HEK293 (cell line): ENCODE results near the gene INSL4.

Experiments
- CTCF ChIA-PET: fragments of 350-600 bp; formaldehyde crosslinking; extraction: SDS; loops from one replicate; lab custom pipeline; 2021; ENCODE audit warnings: antibody characterized with exemption; lab: Yijun Ruan, JAX
- POLR2A ChIA-PET: fragments of 300-600 bp; formaldehyde crosslinking; extraction: SDS; loops from one replicate; lab custom pipeline; 2020; ENCODE audit warnings: antibody characterized with exemption, inconsistent platforms; lab: Yijun Ruan, JAX
- H3K27ac ChIP-seq: fragments of 200-500 bp; sonication (Bioruptor generic); 2 replicates; pipeline ENCODE4 v1.5.1; 2014; ENCODE audit warnings: low read depth, low read length, control low read depth, inconsistent platforms; ENCODE audit errors: extremely low read depth
- H3K36me3 ChIP-seq, 2 experiments: fragments of 200-500 bp in 1 of 2; sonication (Bioruptor generic) in 1 of 2; 1 replicate in 1 of 2; 2 replicates in 1 of 2; pipeline ENCODE4 v1.5.1; 2014 to 2017; ENCODE audit warnings: inconsistent platforms in 2 of 2, low read length in 2 of 2; ENCODE audit not compliant: control insufficient read depth in 2 of 2, insufficient read depth in 1 of 2
- H3K4me1 ChIP-seq: fragments of 200-500 bp; sonication (Bioruptor generic); 2 replicates; pipeline ENCODE4 v1.5.1; 2014; ENCODE audit warnings: mild to moderate bottlenecking, low read length, inconsistent platforms; ENCODE audit not compliant: control insufficient read depth, insufficient read depth
- H3K4me3 ChIP-seq: 2 replicates; pipeline ENCODE4 v1.5.1; 2011; ENCODE audit warnings: low read depth, mild to moderate bottlenecking, control low read depth, low read length, moderate library complexity
- H3K9me3 ChIP-seq: fragments of 200-500 bp; sonication (Bioruptor generic); 2 replicates; pipeline ENCODE4 v1.5.1; 2014; ENCODE audit warnings: low read depth, low read length, inconsistent platforms; ENCODE audit not compliant: control insufficient read depth, insufficient read depth
- BCL11B ChIP-seq: fragments of 450-650 bp; formaldehyde crosslinking; IDR thresholded peaks from 2 replicates; pipeline ENCODE4 v1.5.1; 2016; ENCODE audit warnings: low read depth, missing biosample characterization, missing genetic modification characterization
- CTCF ChIP-seq: fragments of 450-650 bp; formaldehyde crosslinking; IDR thresholded peaks from 2 replicates; pipeline ENCODE4 v1.5.1; 2016; ENCODE audit warnings: missing biosample characterization, missing genetic modification characterization
- EGR2 ChIP-seq: fragments of 450-650 bp; formaldehyde crosslinking; IDR thresholded peaks from 2 replicates; pipeline ENCODE4 v1.5.1; 2016; ENCODE audit warnings: low read depth, missing biosample characterization, missing genetic modification characterization
- FEZF1 ChIP-seq: fragments of 450-650 bp; formaldehyde crosslinking; IDR thresholded peaks from 2 replicates; pipeline ENCODE4 v1.5.1; 2016; ENCODE audit warnings: missing biosample characterization, missing genetic modification characterization
- HOXA7 ChIP-seq: sonication (generic); formaldehyde crosslinking; IDR thresholded peaks from 2 replicates; pipeline ENCODE4 v1.8.1; 2022; ENCODE audit warnings: missing genetic modification reagents, borderline replicate concordance
- MYNN ChIP-seq: fragments of 450-650 bp; formaldehyde crosslinking; IDR thresholded peaks from 2 replicates; pipeline ENCODE4 v1.5.1; 2016; ENCODE audit warnings: missing biosample characterization, missing genetic modification characterization, borderline replicate concordance
- PRDM4 ChIP-seq: fragments of 450-650 bp; formaldehyde crosslinking; IDR thresholded peaks from 2 replicates; pipeline ENCODE4 v1.5.1; 2017; ENCODE audit warnings: missing biosample characterization, missing genetic modification characterization
- REPIN1 ChIP-seq: fragments of 450-650 bp; formaldehyde crosslinking; IDR thresholded peaks from 2 replicates; pipeline ENCODE4 v1.5.1; 2017; ENCODE audit warnings: missing biosample characterization, missing genetic modification characterization, low read depth
- SP3 ChIP-seq: fragments of 450-650 bp; formaldehyde crosslinking; IDR thresholded peaks from 2 replicates; pipeline ENCODE4 v1.5.1; 2016; ENCODE audit warnings: missing biosample characterization, missing genetic modification characterization
- TSHZ1 ChIP-seq: fragments of 450-650 bp; formaldehyde crosslinking; IDR thresholded peaks from 2 replicates; pipeline ENCODE4 v1.5.1; 2016; ENCODE audit warnings: missing biosample characterization, missing genetic modification characterization, borderline replicate concordance
- ZBTB7A ChIP-seq: fragments of 450-650 bp; formaldehyde crosslinking; IDR thresholded peaks from 2 replicates; pipeline ENCODE4 v1.5.1; 2016; ENCODE audit warnings: low read depth, missing biosample characterization, missing genetic modification characterization
- ZNF138 ChIP-seq: fragments of 450-650 bp; formaldehyde crosslinking; IDR thresholded peaks from 2 replicates; pipeline ENCODE4 v1.5.1; 2016; ENCODE audit warnings: missing biosample characterization, missing genetic modification characterization, borderline replicate concordance
- ZNF24 ChIP-seq: fragments of 450-650 bp; formaldehyde crosslinking; IDR thresholded peaks from 2 replicates; pipeline ENCODE4 v1.5.1; 2016; ENCODE audit warnings: missing biosample characterization, missing genetic modification characterization
- ZNF311 ChIP-seq: fragments of 450-650 bp; formaldehyde crosslinking; IDR thresholded peaks from 2 replicates; pipeline ENCODE4 v1.5.1; 2017; ENCODE audit warnings: missing biosample characterization, missing genetic modification characterization, borderline replicate concordance
- ZNF324 ChIP-seq: fragments of 450-650 bp; formaldehyde crosslinking; IDR thresholded peaks from 2 replicates; pipeline ENCODE4 v1.5.1; 2016; ENCODE audit warnings: missing biosample characterization, missing genetic modification characterization
- ZNF426 ChIP-seq: fragments of 450-650 bp; formaldehyde crosslinking; IDR thresholded peaks from 2 replicates; pipeline ENCODE4 v1.5.1; 2017; ENCODE audit warnings: missing biosample characterization, missing genetic modification characterization, mild to moderate bottlenecking, inconsistent platforms, moderate library complexity
- ZNF544 ChIP-seq: fragments of 450-650 bp; formaldehyde crosslinking; IDR thresholded peaks from 2 replicates; pipeline ENCODE4 v1.5.0; 2017; ENCODE audit warnings: missing biosample characterization, missing genetic modification characterization
- ZNF555 ChIP-seq: fragments of 450-650 bp; formaldehyde crosslinking; conservative IDR thresholded peaks from 2 replicates; pipeline ENCODE4 v1.5.1; 2017; ENCODE audit warnings: missing biosample characterization, mild to moderate bottlenecking, missing genetic modification characterization, inconsistent platforms
- ZNF571 ChIP-seq: fragments of 450-650 bp; formaldehyde crosslinking; IDR thresholded peaks from 2 replicates; pipeline ENCODE4 v1.5.0; 2017; ENCODE audit warnings: missing biosample characterization, missing genetic modification characterization
- ZNF660 ChIP-seq: fragments of 450-650 bp; IDR thresholded peaks from 2 replicates; pipeline ENCODE4 v1.5.1; 2018; ENCODE audit warnings: missing biosample characterization, mild to moderate bottlenecking, missing genetic modification characterization
- ZNF677 ChIP-seq: fragments of 450-650 bp; IDR thresholded peaks from 2 replicates; pipeline ENCODE4 v1.5.0; 2018; ENCODE audit warnings: missing biosample characterization, mild to moderate bottlenecking, missing genetic modification characterization, moderate library complexity
- ZNF701 ChIP-seq: fragments of 450-650 bp; formaldehyde crosslinking; IDR thresholded peaks from 2 replicates; pipeline ENCODE4 v1.5.1; 2016; ENCODE audit warnings: missing biosample characterization, missing genetic modification characterization
- ZNF704 ChIP-seq: fragments of 450-650 bp; formaldehyde crosslinking; IDR thresholded peaks from 2 replicates; pipeline ENCODE4 v1.5.1; 2016; ENCODE audit warnings: missing biosample characterization, missing genetic modification characterization
- ZNF837 ChIP-seq: fragments of 450-650 bp; formaldehyde crosslinking; IDR thresholded peaks from 2 replicates; pipeline ENCODE4 v1.5.1; 2016; ENCODE audit warnings: missing biosample characterization, missing genetic modification characterization
- ZSCAN16 ChIP-seq: fragments of 450-650 bp; formaldehyde crosslinking; IDR thresholded peaks from 2 replicates; pipeline ENCODE4 v1.5.1; 2016; ENCODE audit warnings: missing biosample characterization, missing genetic modification characterization
- ZSCAN18 ChIP-seq: fragments of 450-650 bp; formaldehyde crosslinking; IDR thresholded peaks from 2 replicates; pipeline ENCODE4 v1.5.1; 2016; ENCODE audit warnings: missing biosample characterization, missing genetic modification characterization

Gene INSL4

GRCh38 chr9:5264219-5264595, 33.0 kb downstream of the INSL4 start:
- CTCF ChIA-PET = interaction anchor here (0.5 to 1.2 kb wide), 5 partner anchors 78 to 371 kb away, joined by 3 to 6 read pairs (median 4); partner anchors contain the start of gene INSL6
- Histone ChIP-seq H3K36me3 (no peaks in the 10 kb centered on the region), H3K27ac (no peak overlapping the region), H3K4me1 (no peaks in the 10 kb centered on the region), H3K4me3 (no peak overlapping the region), H3K9me3 (no peaks in the 10 kb centered on the region)
- no peak for TF ChIP-seq ZNF544 (tag by site-specific recombination)
- no peak for TF ChIP-seq ZNF138 (tag by site-specific recombination)
- no peak for TF ChIP-seq ZNF704
- no peak for TF ChIP-seq EGR2 (tag by site-specific recombination)
- TF ChIP-seq ZNF837 (tag by site-specific recombination) = no peak
- TF ChIP-seq HOXA7 (CRISPR knock-in tag) = no peak
- no peak for TF ChIP-seq REPIN1 (tag by site-specific recombination)
- TF ChIP-seq ZNF426 (tag by site-specific recombination) = no peak
- TF ChIP-seq ZNF555 (tag by site-specific recombination) = no peak
- TF ChIP-seq ZSCAN16 (tag by site-specific recombination) = no peak
- TF ChIP-seq FEZF1 = no peak
- TF ChIP-seq SP3 (tag by site-specific recombination) = no peak
- no peak for TF ChIP-seq ZNF677
- TF ChIP-seq ZNF311 = no peak
- no peak for TF ChIP-seq TSHZ1 (tag by site-specific recombination)
- TF ChIP-seq ZNF571 = no peak
- TF ChIP-seq ZNF660 (tag by site-specific recombination) = no peak
- POLR2A ChIA-PET = no interaction called here

GRCh38 chr9:5265939-5266338, 34.7 kb downstream of the INSL4 start:
- Histone ChIP-seq H3K4me1 (no peaks in the 10 kb centered on the region), H3K36me3 (no peaks in the 10 kb centered on the region), H3K9me3 (no peaks in the 10 kb centered on the region), H3K4me3 (no peak overlapping the region), H3K27ac (no peak overlapping the region)
- ChIA-PET CTCF (interaction anchor here (0.5 to 1.1 kb wide), 2 partner anchors 9 to 712 kb away, joined by 3 read pairs; no protein-coding TSS in a partner anchor), POLR2A (no interaction called here)
- TF ChIP-seq CTCF (tag by site-specific recombination) = no peak
- no peak for TF ChIP-seq MYNN (tag by site-specific recombination)
- no peak for TF ChIP-seq ZBTB7A (tag by site-specific recombination)
- no peak for TF ChIP-seq HOXA7 (CRISPR knock-in tag)
- no peak for TF ChIP-seq PRDM4 (tag by site-specific recombination)
- no peak for TF ChIP-seq BCL11B (tag by site-specific recombination)
- no peak for TF ChIP-seq REPIN1 (tag by site-specific recombination)
- no peak for TF ChIP-seq ZNF324 (tag by site-specific recombination)
- TF ChIP-seq ZNF24 (tag by site-specific recombination) = no peak
- TF ChIP-seq ZSCAN18 (tag by site-specific recombination) = no peak
- no peak for TF ChIP-seq ZNF426 (tag by site-specific recombination)
- TF ChIP-seq ZNF701 (tag by site-specific recombination) = no peak
